Endothelial cell of umbilical vein (primary cell): Measurements from ENCODE around the gene CALML5. TPM values are rescaled to one million over a fixed set of nuclear protein-coding genes. Genes with fewer than 3 reads are reported as not detected.

Experiments
- BruUV-seq: library from RNA; stranded (reverse); fragments of 400-500 nt; replicated peaks from 2 replicates; lab custom pipeline; 2021; lab: Mats Ljungman, UMichigan
- CTCF ChIA-PET: fragments of 300-600, 350-600 bp; sonication (Branson Sonifier 250); formaldehyde crosslinking; loops from one replicate; lab custom pipeline; 2021; ENCODE audit warnings: antibody characterized with exemption, inconsistent platforms; lab: Charles Lee
- POLR2A ChIA-PET: fragments of 300-600, 350-600 bp; sonication (Branson Sonifier 250); formaldehyde crosslinking; loops from one replicate; lab custom pipeline; 2021; ENCODE audit warnings: antibody characterized with exemption, inconsistent platforms; lab: Charles Lee
- DNase-seq: peaks from one replicate; pipeline ENCODE4 v3.0.0-alpha.2; 2011; ENCODE audit warnings: low read depth, low spot score
- FAIRE-seq: peaks from 2 replicates; lab custom pipeline; 2011; peaks lifted over from hg19 to GRCh38; lab: Jason Lieb, UNC
- H2AFZ ChIP-seq: 2 replicates; pipeline ENCODE4 v1.6.0; 2012; ENCODE audit warnings: low read depth, low read length, control low read depth, inconsistent platforms
- H3K27ac ChIP-seq: 2 replicates; pipeline ENCODE4 v1.5.1; 2011; ENCODE audit warnings: low read depth, mild to moderate bottlenecking, control low read depth, low read length, moderate library complexity; ENCODE audit not compliant: insufficient read depth
- H3K27me3 ChIP-seq, 2 experiments: 2 replicates each; pipeline versions ENCODE4 v1.6.0 to v1.6.1; 2011; ENCODE audit warnings: low read length in 2 of 2, mixed read lengths in 1 of 2; ENCODE audit not compliant: control insufficient read depth in 2 of 2, insufficient read depth in 2 of 2
- H3K36me3 ChIP-seq, 2 experiments: 2 replicates in 1 of 2; 3 replicates in 1 of 2; pipeline ENCODE4 v1.5.1; 2011; ENCODE audit warnings: low read length in 2 of 2, mild to moderate bottlenecking in 1 of 2, moderate library complexity in 1 of 2; ENCODE audit not compliant: control insufficient read depth in 2 of 2, insufficient read depth in 2 of 2; ENCODE audit errors: extremely low read depth in 1 of 2
- H3K4me1 ChIP-seq: 3 replicates; pipeline ENCODE4 v1.5.1; 2011; ENCODE audit warnings: mild to moderate bottlenecking, low read length; ENCODE audit not compliant: control insufficient read depth, insufficient read depth; ENCODE audit errors: extremely low read depth
- H3K4me2 ChIP-seq: 2 replicates; pipeline ENCODE4 v1.6.1; 2011; ENCODE audit warnings: low read length, control low read depth, mixed read lengths; ENCODE audit not compliant: insufficient read depth
- H3K4me3 ChIP-seq, 3 experiments: fragments of 200-600 bp in 1 of 3; sonication (generic), shearing (Covaris generic) in 1 of 3; replicated peaks in 1 of 3; 2 replicates each; pipeline ENCODE4 v1.5.1; 2011 to 2016; ENCODE audit warnings: control low read depth in 3 of 3, low read length in 3 of 3, mild to moderate bottlenecking in 2 of 3, inconsistent platforms in 1 of 3, low read depth in 1 of 3, moderate library complexity in 1 of 3; ENCODE audit not compliant: insufficient read depth in 1 of 3
- H3K79me2 ChIP-seq: 2 replicates; pipeline ENCODE4 v1.6.0; 2012; ENCODE audit warnings: low read length, inconsistent platforms; ENCODE audit not compliant: control insufficient read depth, insufficient read depth
- H3K9ac ChIP-seq: replicated peaks from 2 replicates; pipeline ENCODE3; 2011; ENCODE audit warnings: low read length, control low read depth; ENCODE audit not compliant: insufficient read depth; ENCODE audit errors: extremely low read depth
- H3K9me1 ChIP-seq: replicated peaks from 3 replicates; pipeline ENCODE4 v1.6.0; 2011; ENCODE audit warnings: mild to moderate bottlenecking, low read length; ENCODE audit not compliant: control insufficient read depth, insufficient read depth; ENCODE audit errors: extremely low read depth
- H3K9me3 ChIP-seq: replicated peaks from 2 replicates; pipeline ENCODE4 v1.5.1; 2012; ENCODE audit warnings: low read length, inconsistent platforms; ENCODE audit not compliant: control insufficient read depth, insufficient read depth
- H4K20me1 ChIP-seq: replicated peaks from 2 replicates; pipeline ENCODE3; 2011; ENCODE audit warnings: mild to moderate bottlenecking, low read length; ENCODE audit not compliant: control insufficient read depth, insufficient read depth; ENCODE audit errors: extremely low read depth
- CTCF ChIP-seq, 2 donors: IDR thresholded peaks; 1 replicate in 1 of 2; 2 replicates in 1 of 2; pipeline ENCODE4 v1.5.1; 2011; ENCODE audit warnings: low read length in 2 of 2, mild to moderate bottlenecking in 2 of 2, moderate library complexity in 2 of 2, control low read depth in 1 of 2, inconsistent platforms in 1 of 2, low read depth in 1 of 2; ENCODE audit not compliant: insufficient read depth in 1 of 2; ENCODE audit errors: extremely low read depth in 1 of 2
- EZH2 ChIP-seq: IDR thresholded peaks from 2 replicates; pipeline ENCODE4 v1.6.1; 2012; ENCODE audit warnings: borderline replicate concordance, low read depth, mild to moderate bottlenecking, moderate library complexity, low read length, inconsistent platforms; ENCODE audit not compliant: severe bottlenecking
- GATA2 ChIP-seq: IDR thresholded peaks from 2 replicates; pipeline ENCODE4 v1.7.0; 2011; ENCODE audit warnings: low read depth, mild to moderate bottlenecking, moderate library complexity, mixed read lengths, low read length; ENCODE audit not compliant: insufficient read length, insufficient read depth
- JUN ChIP-seq: IDR thresholded peaks from 2 replicates; pipeline ENCODE4 v1.6.1; 2011; ENCODE audit warnings: borderline replicate concordance, low read depth; ENCODE audit not compliant: insufficient read length, insufficient read depth
- MAX ChIP-seq: IDR thresholded peaks from 2 replicates; pipeline ENCODE4 v1.6.1; 2011; ENCODE audit not compliant: insufficient read depth, insufficient read length
- MYC ChIP-seq: IDR thresholded peaks from one replicate; pipeline ENCODE4 v1.6.1; 2011; ENCODE audit warnings: mild to moderate bottlenecking, low read depth, low read length
- POLR2A ChIP-seq: IDR thresholded peaks from 2 replicates; pipeline ENCODE4 v1.6.1; 2012; ENCODE audit warnings: low read depth, mild to moderate bottlenecking, control low read depth, low read length
- dilution Hi-C: fragments of 300-500 bp; cut with MboI; formaldehyde crosslinking; loops from one replicate; pipeline ENCODE4 v1.15.0; 2019; ENCODE audit warnings: low sequenced_read_pairs; ENCODE audit not compliant: extremely low pct_ligation_motif_present
- intact Hi-C: fragments of 100-400 bp; cut with micrococcal nuclease; formaldehyde crosslinking; loops from one replicate; pipeline ENCODE4 v1.10.0; 2022
- polyA plus RNA-seq, 4 experiments: library from polyadenylated mRNA; depleted of rRNA in 3 of 4; stranded (reverse) in 3 of 4; unstranded in 1 of 4; fragments of >200 nt; gene quantifications; 2 replicates each; pipeline versions ENCODE4 v1.2.1 to v1.2.3, GENCODE V29; 2011 to 2012; ENCODE audit warnings: missing spikeins in 1 of 4
- total RNA-seq: library from RNA; stranded (reverse); gene quantifications from 2 replicates; pipeline ENCODE4 v1.2.3, GENCODE V29; 2021

The CALML5 gene
- total and polyA plus RNA-seq, 2 donors (not counting 3 experiments of a cell fraction or from before 2014, with no cell fraction given): not detected

DNA sequence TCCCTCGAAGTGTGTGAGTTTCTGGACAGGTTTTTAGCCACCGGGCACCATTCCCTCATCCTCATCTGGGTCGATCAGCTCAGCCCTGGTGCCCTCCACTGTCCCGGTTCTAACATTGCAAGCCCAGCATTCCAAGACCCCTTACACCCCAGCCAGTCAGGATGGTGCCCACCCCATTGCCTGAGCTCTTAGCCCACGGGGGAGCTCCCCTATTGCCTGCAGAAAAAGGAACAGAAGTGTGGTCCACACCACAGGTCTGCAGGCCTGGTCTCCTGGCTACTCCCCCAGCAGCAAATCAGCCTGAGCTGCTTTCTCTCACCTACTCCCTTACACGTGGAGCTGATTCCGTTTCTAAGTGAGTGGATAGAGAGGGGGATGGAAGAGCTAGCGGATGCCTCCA, 4.8 kb downstream of the CALML5 start:
- no peak overlapping the region for H3K27ac ChIP-seq
- POLR2A ChIA-PET: interaction anchor here (0.5 kb wide), 1 partner anchor 65 kb away, joined by 3 read pairs; no protein-coding TSS in a partner anchor

More for the DNA sequence above, 4.8 kb downstream of the CALML5 start:
- dilution Hi-C loops: no loop called here
- H3K27me3 ChIP-seq: no peaks in the 10 kb centered on the region
- no peaks in the 10 kb centered on the region for H3K36me3 ChIP-seq
- FAIRE-seq: no peak
- no TSS peak for BruUV-seq
- no peak overlapping the region for H3K4me2 ChIP-seq
- H3K4me3 ChIP-seq: no peak overlapping the region
- no peaks in the 10 kb centered on the region for H3K9me3 ChIP-seq
- no peak overlapping the region for H3K9ac ChIP-seq
- no peaks in the 10 kb centered on the region for H3K9me1 ChIP-seq
- CTCF ChIA-PET: interaction anchor here (0.9 to 1.8 kb wide), 2 partner anchors 17 to 129 kb away, joined by 3 to 6 read pairs; no protein-coding TSS in a partner anchor
- H2AFZ ChIP-seq: no peak overlapping the region
- intact Hi-C loops: no loop called here
- TF ChIP-seq EZH2: no peak
- no peak for TF ChIP-seq GATA2
- TF ChIP-seq MYC: no peak
- no peak for TF ChIP-seq POLR2A
- no peak for TF ChIP-seq MAX
- no peak for TF ChIP-seq JUN
- no peak for TF ChIP-seq CTCF (IDR thresholded peaks at IDR 0.05; ENCODE audit: extremely low read depth in 1 of 2, insufficient read depth in 1 of 2, low read depth in 1 of 2, low read length in 2 of 2)
- DNase-seq: no peak
- no peaks in the 10 kb centered on the region for H3K79me2 ChIP-seq
- no peaks in the 10 kb centered on the region for H3K4me1 ChIP-seq
- no peaks in the 10 kb centered on the region for H4K20me1 ChIP-seq
